ENCODE data around the gene EHHADH.

Gene EHHADH

GRCh38 chr3:185282696-185283373 lies 29.0 kb upstream of the EHHADH start:
- Histone ChIP-seq H3K4me1 (ENCODE audit: control insufficient read depth, insufficient read depth, low read length) (no peaks in the 10 kb centered on the region), H3K9me3 (ENCODE audit: control insufficient read depth, insufficient read depth, low read depth, low read length) (no peaks in the 10 kb centered on the region), H3K36me3 (ENCODE audit: control insufficient read depth in 2 of 2, insufficient read depth in 1 of 2, low read length in 2 of 2) (peaks cover 0 to 10% of the 10 kb centered on the region in 2 experiments; a peak in 2 of 3 replicates), H3K4me3 (ENCODE audit: low read depth, low read length) (peak overlapping the region; percentile 59), H3K27ac (ENCODE audit: extremely low read depth, low read depth, low read length) (no peak overlapping the region; the same call in 1 of the 2 replicates)
- ChIA-PET POLR2A (no interaction called here), CTCF (interaction anchor here (0.7 kb wide), 1 partner anchor 10 kb away, joined by 3 read pairs; no protein-coding TSS in a partner anchor)
- TF ChIP-seq ZBTB1 (tag by site-specific recombination; IDR thresholded peaks at IDR 0.05), result no peak
- no peak for TF ChIP-seq OVOL3 (tag by site-specific recombination; IDR thresholded peaks at IDR 0.05)
- TF ChIP-seq ZBTB21 (tag by site-specific recombination; IDR thresholded peaks at IDR 0.05), result peak; percentile 99
- TF ChIP-seq ZFP3 (tag by site-specific recombination; IDR thresholded peaks at IDR 0.05; ENCODE audit: low read depth), result no peak
- peak; percentile 31; the same call in 1 of the 2 replicates for TF ChIP-seq ZNF843 (tag by site-specific recombination; IDR thresholded peaks at IDR 0.05)
- TF ChIP-seq ZNF16 (tag by site-specific recombination; IDR thresholded peaks at IDR 0.05; ENCODE audit: low read depth), result no peak
- TF ChIP-seq ZNF777 (tag by site-specific recombination; IDR thresholded peaks at IDR 0.05; ENCODE audit: borderline replicate concordance), result peak; percentile 67
- peak; percentile 100 for TF ChIP-seq ZNF629 (tag by site-specific recombination; IDR thresholded peaks at IDR 0.05)
- TF ChIP-seq KLF1 (tag by site-specific recombination; IDR thresholded peaks at IDR 0.05), result peak; percentile 47; the same call in 1 of the 2 replicates
- no peak for TF ChIP-seq YY2 (tag by site-specific recombination; IDR thresholded peaks at IDR 0.05)
- TF ChIP-seq ZNF518A (tag by site-specific recombination; conservative IDR thresholded peaks at IDR 0.05; ENCODE audit: low read depth), result peak; percentile 100
- peak; percentile 51 for TF ChIP-seq ZNF692 (tag by site-specific recombination; IDR thresholded peaks at IDR 0.05)
- peak; percentile 97 for TF ChIP-seq INSM2 (tag by site-specific recombination; IDR thresholded peaks at IDR 0.05)
- peak; percentile 94 for TF ChIP-seq ZEB2 (tag by site-specific recombination; IDR thresholded peaks at IDR 0.05)
- peak; percentile 99 for TF ChIP-seq ATF2 (tag by site-specific recombination; IDR thresholded peaks at IDR 0.05; ENCODE audit: low read depth)
- peak; percentile 49; the same call in 1 of the 2 replicates for TF ChIP-seq KLF9 (tag by site-specific recombination; IDR thresholded peaks at IDR 0.05; ENCODE audit: low read depth)
- no peak for TF ChIP-seq ZNF221 (tag by site-specific recombination; IDR thresholded peaks at IDR 0.05; ENCODE audit: borderline replicate concordance)
- peak; percentile 78; the same call in 1 of the 2 replicates for TF ChIP-seq KLF8 (tag by site-specific recombination; IDR thresholded peaks at IDR 0.05)
- TF ChIP-seq ZXDB (tag by site-specific recombination; IDR thresholded peaks at IDR 0.05), result peak; percentile 75
- peak; percentile 41 for TF ChIP-seq GLIS1 (tag by site-specific recombination; IDR thresholded peaks at IDR 0.05)
- TF ChIP-seq ZNF501 (tag by site-specific recombination; IDR thresholded peaks at IDR 0.05), result 0 out of 2 replicates have a peak, but pooled peaks have one; percentile 24
- TF ChIP-seq PRDM4 (tag by site-specific recombination; IDR thresholded peaks at IDR 0.05), result 0 out of 2 replicates have a peak, but pooled peaks have one; percentile 9
- TF ChIP-seq ZNF747 (tag by site-specific recombination; IDR thresholded peaks at IDR 0.05), result no peak
- peak; percentile 52 for TF ChIP-seq ZNF335 (tag by site-specific recombination; conservative IDR thresholded peaks at IDR 0.05)
- TF ChIP-seq ZNF114 (tag by site-specific recombination; IDR thresholded peaks at IDR 0.05), result no peak
- peak; percentile 81 for TF ChIP-seq GLIS2 (tag by site-specific recombination; IDR thresholded peaks at IDR 0.05)
